GM21619 (cell line): ENCODE measurements around the gene CDIP1.

Source experiments
- ATAC-seq: cut with Tn5 transposase; IDR thresholded peaks from one replicate; pipeline ENCODE4 v1.9.1; 2021; ENCODE audit not compliant: unreplicated experiment

Gene CDIP1

DNA sequence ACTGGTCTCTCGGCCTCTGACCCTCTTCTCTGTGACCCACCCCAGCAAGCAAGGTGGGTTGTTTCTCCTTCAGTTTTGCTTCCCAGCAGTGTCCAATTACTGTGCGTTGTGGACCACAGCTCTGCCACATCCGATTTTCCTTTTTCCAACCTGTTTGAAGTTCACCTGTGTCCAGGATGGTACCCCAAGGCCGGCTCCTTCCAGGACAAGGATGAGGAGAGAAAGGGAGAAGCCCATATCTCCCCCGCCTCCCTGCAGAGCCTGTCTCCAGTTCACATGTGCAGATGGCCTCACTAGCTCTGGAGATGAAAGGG, 77.7 kb downstream of the CDIP1 start:
- no peak for ATAC-seq
